HCT116 (cell line): ENCODE results near the gene LGALS9. TPM values are rescaled to one million over a fixed set of nuclear protein-coding genes. Genes with fewer than 3 reads are reported as not detected.

ENCODE experiments used
- ATAC-seq: fragments of 200-7000 bp; cut with Tn5 transposase; 2 replicates; pipeline ENCODE4 v1.9.1; 2020; ENCODE audit warnings: mild to moderate bottlenecking, moderate library complexity
- Bru-seq: library from RNA; stranded (reverse); fragments of 400-500 nt; gene quantifications from one replicate; lab custom pipeline; 2021; lab: Mats Ljungman, UMichigan
- BruChase-seq, 2 experiments: library from RNA; stranded (reverse); fragments of 400-500 nt; gene quantifications; one replicate each; lab custom pipeline; 2021; lab: Mats Ljungman, UMichigan
- BruUV-seq: library from RNA; stranded (reverse); fragments of 400-500 nt; replicated peaks from 2 replicates; lab custom pipeline; 2021; lab: Mats Ljungman, UMichigan
- CTCF ChIA-PET: fragments of 300-600 bp; sonication (Branson Sonifier 250); formaldehyde crosslinking; loops from one replicate; lab custom pipeline; 2021; ENCODE audit warnings: antibody characterized with exemption; lab: Charles Lee
- POLR2A ChIA-PET: fragments of 300-600, 350-600 bp; sonication (Branson Sonifier 250); formaldehyde crosslinking; loops from one replicate; lab custom pipeline; 2021; ENCODE audit warnings: antibody characterized with exemption; lab: Charles Lee
- RAD21 ChIA-PET, 2 experiments: fragments of 300-600 bp; sonication (Branson Sonifier 250); formaldehyde crosslinking; loops; one replicate each; lab custom pipeline; 2023; ENCODE audit warnings: low total read pairs in 2 of 2; ENCODE audit not compliant: uncharacterized antibody in 2 of 2, unreplicated experiment in 2 of 2, low non-redundant PET in 1 of 2; lab: Charles Lee
- DNase-seq: peaks from one replicate; pipeline ENCODE4 v3.0.0-alpha.2; 2010; ENCODE audit warnings: low read depth, low spot score
- H2AFZ ChIP-seq: fragments of 200-600 bp; shearing (Covaris generic), sonication (generic); 2 replicates; pipeline ENCODE4 v1.6.1; 2017; ENCODE audit warnings: low read depth, mixed run types, mixed read lengths, antibody characterized with exemption, low read length; ENCODE audit not compliant: poor library complexity, severe bottlenecking
- H3K27ac ChIP-seq: 2 replicates; pipeline ENCODE4 v1.5.1; 2012; ENCODE audit warnings: low read depth, low read length
- H3K27me3 ChIP-seq: fragments of 200-600 bp; sonication (generic); 2 replicates; pipeline ENCODE4 v1.6.1; 2016; ENCODE audit warnings: mixed run types, low read length, mixed read lengths; ENCODE audit not compliant: insufficient read depth
- H3K36me3 ChIP-seq, 2 experiments: fragments of 200-500 bp in 1 of 2; fragments of 200-600 bp in 1 of 2; sonication (Bioruptor generic) in 1 of 2; sonication (generic) in 1 of 2; 2 replicates each; pipeline versions ENCODE4 v1.5.1 to v1.6.1; 2014 to 2016; ENCODE audit warnings: low read length in 2 of 2, inconsistent platforms in 1 of 2, mixed read lengths in 1 of 2, mixed run types in 1 of 2; ENCODE audit not compliant: insufficient read depth in 2 of 2, control insufficient read depth in 1 of 2
- H3K4me1 ChIP-seq, 2 experiments: fragments of 200-600 bp in 1 of 2; sonication (generic) in 1 of 2; 2 replicates each; pipeline versions ENCODE4 v1.5.1 to v1.6.1; 2012 to 2017; ENCODE audit warnings: low read length in 2 of 2, inconsistent platforms in 1 of 2, mild to moderate bottlenecking in 1 of 2, mixed read lengths in 1 of 2, mixed run types in 1 of 2, moderate library complexity in 1 of 2; ENCODE audit not compliant: insufficient read depth in 2 of 2, control insufficient read depth in 1 of 2
- H3K4me2 ChIP-seq: fragments of 200-600 bp; sonication (generic); 2 replicates; pipeline ENCODE4 v1.6.1; 2017; ENCODE audit warnings: mixed run types, low read length, mixed read lengths
- H3K4me3 ChIP-seq, 2 experiments: fragments of 200-600 bp in 1 of 2; sonication (generic) in 1 of 2; replicated peaks in 1 of 2; 2 replicates each; pipeline ENCODE4 v1.5.1; 2011 to 2016; ENCODE audit warnings: low read length in 2 of 2, control low read depth in 1 of 2, low read depth in 1 of 2, mild to moderate bottlenecking in 1 of 2, mixed read lengths in 1 of 2, mixed run types in 1 of 2
- H3K79me2 ChIP-seq: fragments of 200-600 bp; sonication (generic); 2 replicates; pipeline ENCODE4 v1.6.1; 2017; ENCODE audit warnings: mild to moderate bottlenecking, mixed run types, low read length, moderate library complexity, mixed read lengths; ENCODE audit not compliant: insufficient read depth
- H3K9ac ChIP-seq: fragments of 200-600 bp; sonication (generic); 2 replicates; pipeline ENCODE4 v1.6.1; 2016; ENCODE audit warnings: low read length, mixed read lengths
- H3K9me2 ChIP-seq: fragments of 200-600 bp; sonication (generic), shearing (Covaris generic); 2 replicates; pipeline ENCODE4 v1.6.1; 2017; ENCODE audit warnings: mixed run types, mild to moderate bottlenecking, moderate library complexity; ENCODE audit not compliant: insufficient read depth
- H3K9me3 ChIP-seq, 2 experiments: fragments of 200-500 bp in 1 of 2; fragments of 200-600 bp in 1 of 2; sonication (Bioruptor generic) in 1 of 2; sonication (generic) in 1 of 2; 2 replicates each; pipeline ENCODE4 v1.6.1; 2014 to 2017; ENCODE audit warnings: low read length in 2 of 2, mixed read lengths in 2 of 2, inconsistent platforms in 1 of 2, low read depth in 1 of 2, mild to moderate bottlenecking in 1 of 2, mixed run types in 1 of 2, moderate library complexity in 1 of 2; ENCODE audit not compliant: control insufficient read depth in 1 of 2, insufficient read depth in 1 of 2
- H4K20me1 ChIP-seq: fragments of 200-600 bp; sonication (generic), shearing (Covaris generic); 2 replicates; pipeline ENCODE4 v1.6.1; 2017; ENCODE audit warnings: mixed run types, mild to moderate bottlenecking, moderate library complexity; ENCODE audit not compliant: insufficient read depth
- EGR1 ChIP-seq: IDR thresholded peaks from 2 replicates; pipeline ENCODE4 v1.6.1; 2012; ENCODE audit warnings: low read depth
- ELF1 ChIP-seq: IDR thresholded peaks from 2 replicates; pipeline ENCODE4 v1.6.1; 2012; ENCODE audit warnings: low read depth, borderline replicate concordance
- POLR2A ChIP-seq: IDR thresholded peaks from 2 replicates; pipeline ENCODE4 v1.7.0; 2011; ENCODE audit warnings: borderline replicate concordance; ENCODE audit not compliant: insufficient read depth, insufficient read length; ENCODE audit errors: extremely low read depth
- SP1 ChIP-seq: IDR thresholded peaks from 2 replicates; pipeline ENCODE4 v1.6.1; 2012; ENCODE audit warnings: low read depth
- SRF ChIP-seq: IDR thresholded peaks from 2 replicates; pipeline ENCODE4 v1.6.1; 2012; ENCODE audit warnings: low read depth
- TCF7L2 ChIP-seq: IDR thresholded peaks from 2 replicates; pipeline ENCODE4 v1.7.0; 2011; ENCODE audit warnings: borderline replicate concordance, inconsistent platforms; ENCODE audit not compliant: insufficient read depth, insufficient read length; ENCODE audit errors: extremely low read depth
- YY1 ChIP-seq: IDR thresholded peaks from 2 replicates; pipeline ENCODE4 v1.6.1; 2011; ENCODE audit warnings: low read length, low read depth, moderate library complexity, mild to moderate bottlenecking; ENCODE audit not compliant: insufficient replicate concordance; ENCODE audit errors: extremely low read depth
- ZFX ChIP-seq: fragments of 450-650 bp; IDR thresholded peaks from 2 replicates; pipeline ENCODE4 v1.6.1; 2017
- ZNF274 ChIP-seq: fragments of 200-500 bp; sonication (Bioruptor generic); IDR thresholded peaks from 2 replicates; pipeline ENCODE4 v1.6.1; 2014; ENCODE audit warnings: mild to moderate bottlenecking, low read depth, low read length, inconsistent platforms
- intact Hi-C: fragments of 100-400 bp; cut with micrococcal nuclease; formaldehyde crosslinking; loops from 2 replicates; pipeline ENCODE4 v1.10.0; 2022
- long read RNA-seq: library from polyadenylated mRNA; unstranded; transcript quantifications from one replicate; pipeline ENCODE4 v2.0.0, GENCODE V29; 2021; ENCODE audit not compliant: unreplicated experiment
- polyA plus RNA-seq: library from polyadenylated mRNA; unstranded; fragments of >200 nt; gene quantifications from 2 replicates; pipeline ENCODE4 v1.2.1, GENCODE V29; 2012; ENCODE audit warnings: missing spikeins
- total RNA-seq: library from RNA; stranded (reverse); gene quantifications from one replicate; pipeline ENCODE4 v1.2.1, GENCODE V29; 2021; ENCODE audit not compliant: unreplicated experiment
- TF ChIP-seq, protein P1 (sequence below): IDR thresholded peaks from 2 replicates; pipeline ENCODE4 v1.6.1; 2011; ENCODE audit warnings: mild to moderate bottlenecking, low read length, moderate library complexity; ENCODE audit not compliant: insufficient replicate concordance; ENCODE audit errors: extremely low read depth
- TF ChIP-seq, protein P2 (sequence below), 3 experiments: fragments of 200-600 bp in 1 of 3; sonication (generic) in 1 of 3; IDR thresholded peaks in 2 of 3; conservative IDR thresholded peaks in 1 of 3; 2 replicates each; pipeline ENCODE4 v1.5.1; 2012 to 2017; ENCODE audit warnings: low read depth in 2 of 3, low read length in 2 of 3, antibody characterized with exemption in 1 of 3, borderline replicate concordance in 1 of 3, control low read depth in 1 of 3, mild to moderate bottlenecking in 1 of 3, mixed read lengths in 1 of 3, mixed run types in 1 of 3, moderate library complexity in 1 of 3; ENCODE audit not compliant: insufficient read depth in 1 of 3
- TF ChIP-seq, protein P3 (sequence below): IDR thresholded peaks from 2 replicates; pipeline ENCODE4 v1.6.1; 2012

The LGALS9 gene
- total RNA-seq (1.9 TPM), Bru-seq, nascent RNA (percentile 33 among the genes with signal in this experiment), BruChase-seq, experiment 1, labeled RNA remaining after a 6-hour chase (percentile 42 among the genes with signal in this experiment), BruChase-seq, experiment 2, labeled RNA remaining after a 2-hour chase (percentile 47 among the genes with signal in this experiment)
- polyA plus RNA-seq: 2.9 and 4.3 TPM in 2 replicates
- long read RNA-seq: 0 reads

DNA sequence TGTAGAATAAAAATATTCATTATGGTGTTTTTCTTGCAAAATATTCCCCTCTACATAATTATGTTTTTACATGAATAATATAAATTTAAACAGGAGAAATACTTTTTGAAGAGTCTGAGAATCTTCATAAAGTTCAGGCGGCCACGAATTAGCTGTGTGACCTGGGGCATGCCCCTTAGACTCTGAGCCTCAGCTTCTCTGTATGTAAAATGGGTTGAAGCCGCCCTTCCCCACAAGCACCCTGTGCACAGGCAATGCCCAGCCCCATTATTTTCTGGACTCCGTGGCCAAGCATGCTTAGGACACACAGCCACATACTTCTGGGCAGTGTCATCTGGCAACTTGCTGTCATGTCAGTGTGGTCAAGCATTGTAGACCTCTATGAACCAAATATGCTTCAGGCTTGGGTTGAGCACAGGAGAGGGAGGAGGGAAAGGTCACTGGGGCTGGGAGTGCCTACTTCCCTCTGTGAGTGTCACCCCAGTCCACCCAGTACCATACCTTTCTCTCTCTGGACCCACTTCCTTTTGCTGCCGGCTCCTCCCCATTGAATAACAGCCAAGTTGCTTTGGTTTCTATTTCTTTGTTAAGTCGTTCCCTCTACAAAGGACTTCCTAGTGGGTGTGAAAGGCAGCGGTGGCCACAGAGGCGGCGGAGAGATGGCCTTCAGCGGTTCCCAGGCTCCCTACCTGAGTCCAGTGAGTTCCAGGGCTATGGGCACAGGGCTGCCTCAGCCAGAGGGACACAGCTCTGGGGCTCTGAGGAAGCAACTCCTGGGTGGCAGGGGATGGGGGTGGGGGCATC is at the start of gene LGALS9:
LGALS9 (plus strand) TSS at position 582 of the 804 bp plus-strand sequence; CDS start at position 660, 78 bp downstream.
- no peak for TF ChIP-seq SP1
- TF ChIP-seq, all 23 proteins: peak for 0
- Histone ChIP-seq H3K27ac (no peak within 1 kb of the TSS), H4K20me1 (no peaks in the 10 kb centered on the region), H3K4me3 (no peak within 1 kb of the TSS), H3K9me2 (no peaks in the 10 kb centered on the region), H3K79me2 (no peaks in the 10 kb centered on the region), H3K9ac (no peak within 1 kb of the TSS), H3K27me3 (no peaks in the 10 kb centered on the region), H3K4me1 (peaks cover 4 to 9% of the 10 kb centered on the region in 2 experiments; a peak in 2 of 4 replicates), H3K36me3 (no peaks in the 10 kb centered on the region), H2AFZ (no peak within 1 kb of the TSS), H3K4me2 (no peak within 1 kb of the TSS; the same call in 1 of the 2 replicates), H3K9me3 (no peaks in the 10 kb centered on the region)
- CTCF ChIA-PET: no interaction called here
- intact Hi-C loops: no loop called here
- DNase-seq: no peak
- no TSS peak for BruUV-seq
- peak; percentile 34; the same call in 1 of the 2 replicates for ATAC-seq
- POLR2A ChIA-PET: no interaction called here
- RAD21 ChIA-PET: no interaction called here

DNA sequence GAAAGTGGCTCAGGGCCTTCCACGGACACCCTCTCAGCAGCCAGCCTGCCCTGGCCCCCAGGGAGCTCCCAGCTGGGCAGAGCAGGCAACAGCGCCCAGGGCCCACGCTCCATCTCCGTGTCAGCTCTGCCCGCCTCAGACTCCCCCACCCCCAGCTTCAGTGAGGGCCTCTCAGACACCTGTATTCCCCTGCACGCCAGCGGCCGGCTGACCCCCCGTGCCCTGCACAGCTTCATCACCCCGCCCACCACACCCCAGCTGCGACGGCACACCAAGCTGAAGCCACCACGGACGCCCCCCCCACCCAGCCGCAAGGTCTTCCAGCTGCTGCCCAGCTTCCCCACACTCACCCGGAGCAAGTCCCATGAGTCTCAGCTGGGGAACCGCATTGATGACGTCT is 48.3 kb upstream of the LGALS9 start:
- no TSS peak for BruUV-seq
- ChIA-PET POLR2A (no interaction called here), CTCF (no interaction called here)
- TF ChIP-seq ZNF274 (no peak), SP1 (no peak), TCF7L2 (no peak), YY1 (no peak), ELF1 (no peak), EGR1 (no peak), ZFX (no peak), SRF (no peak), POLR2A (no peak)
- TF ChIP-seq, protein P1, sequence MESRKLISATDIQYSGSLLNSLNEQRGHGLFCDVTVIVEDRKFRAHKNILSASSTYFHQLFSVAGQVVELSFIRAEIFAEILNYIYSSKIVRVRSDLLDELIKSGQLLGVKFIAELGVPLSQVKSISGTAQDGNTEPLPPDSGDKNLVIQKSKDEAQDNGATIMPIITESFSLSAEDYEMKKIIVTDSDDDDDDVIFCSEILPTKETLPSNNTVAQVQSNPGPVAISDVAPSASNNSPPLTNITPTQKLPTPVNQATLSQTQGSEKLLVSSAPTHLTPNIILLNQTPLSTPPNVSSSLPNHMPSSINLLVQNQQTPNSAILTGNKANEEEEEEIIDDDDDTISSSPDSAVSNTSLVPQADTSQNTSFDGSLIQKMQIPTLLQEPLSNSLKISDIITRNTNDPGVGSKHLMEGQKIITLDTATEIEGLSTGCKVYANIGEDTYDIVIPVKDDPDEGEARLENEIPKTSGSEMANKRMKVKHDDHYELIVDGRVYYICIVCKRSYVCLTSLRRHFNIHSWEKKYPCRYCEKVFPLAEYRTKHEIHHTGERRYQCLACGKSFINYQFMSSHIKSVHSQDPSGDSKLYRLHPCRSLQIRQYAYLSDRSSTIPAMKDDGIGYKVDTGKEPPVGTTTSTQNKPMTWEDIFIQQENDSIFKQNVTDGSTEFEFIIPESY: no peak
- TF ChIP-seq, protein P2, sequence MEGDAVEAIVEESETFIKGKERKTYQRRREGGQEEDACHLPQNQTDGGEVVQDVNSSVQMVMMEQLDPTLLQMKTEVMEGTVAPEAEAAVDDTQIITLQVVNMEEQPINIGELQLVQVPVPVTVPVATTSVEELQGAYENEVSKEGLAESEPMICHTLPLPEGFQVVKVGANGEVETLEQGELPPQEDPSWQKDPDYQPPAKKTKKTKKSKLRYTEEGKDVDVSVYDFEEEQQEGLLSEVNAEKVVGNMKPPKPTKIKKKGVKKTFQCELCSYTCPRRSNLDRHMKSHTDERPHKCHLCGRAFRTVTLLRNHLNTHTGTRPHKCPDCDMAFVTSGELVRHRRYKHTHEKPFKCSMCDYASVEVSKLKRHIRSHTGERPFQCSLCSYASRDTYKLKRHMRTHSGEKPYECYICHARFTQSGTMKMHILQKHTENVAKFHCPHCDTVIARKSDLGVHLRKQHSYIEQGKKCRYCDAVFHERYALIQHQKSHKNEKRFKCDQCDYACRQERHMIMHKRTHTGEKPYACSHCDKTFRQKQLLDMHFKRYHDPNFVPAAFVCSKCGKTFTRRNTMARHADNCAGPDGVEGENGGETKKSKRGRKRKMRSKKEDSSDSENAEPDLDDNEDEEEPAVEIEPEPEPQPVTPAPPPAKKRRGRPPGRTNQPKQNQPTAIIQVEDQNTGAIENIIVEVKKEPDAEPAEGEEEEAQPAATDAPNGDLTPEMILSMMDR (IDR thresholded peaks at IDR 0.05 in 2 of 3, conservative IDR thresholded peaks at IDR 0.05 in 1 of 3; ENCODE audit: borderline replicate concordance in 1 of 3, insufficient read depth in 1 of 3, low read depth in 2 of 3, low read length in 2 of 3): no peak
- TF ChIP-seq, protein P3, sequence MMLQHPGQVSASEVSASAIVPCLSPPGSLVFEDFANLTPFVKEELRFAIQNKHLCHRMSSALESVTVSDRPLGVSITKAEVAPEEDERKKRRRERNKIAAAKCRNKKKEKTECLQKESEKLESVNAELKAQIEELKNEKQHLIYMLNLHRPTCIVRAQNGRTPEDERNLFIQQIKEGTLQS: no peak

More for the DNA sequence above, 48.3 kb upstream of the LGALS9 start:
- H3K9me2 ChIP-seq: no peaks in the 10 kb centered on the region
- H3K4me2 ChIP-seq: no peak overlapping the region
- ATAC-seq (no peak), DNase-seq (no peak)
- H3K27ac ChIP-seq: no peak overlapping the region
- no peak overlapping the region for H3K4me3 ChIP-seq
- no peaks in the 10 kb centered on the region for H3K36me3 ChIP-seq
- no peaks in the 10 kb centered on the region for H3K27me3 ChIP-seq
- no peaks in the 10 kb centered on the region for H3K9me3 ChIP-seq
- H2AFZ ChIP-seq: no peak overlapping the region
- no peak overlapping the region for H3K9ac ChIP-seq
- peaks cover 38 to 42% of the 10 kb centered on the region in 2 experiments for H3K4me1 ChIP-seq
- RAD21 ChIA-PET: no interaction called here
- H4K20me1 ChIP-seq: no peaks in the 10 kb centered on the region
- intact Hi-C loops: no loop called here
- no peaks in the 10 kb centered on the region for H3K79me2 ChIP-seq
